ENCODE results near the gene ZNF746. TPM values are rescaled to one million over a fixed set of nuclear protein-coding genes. Genes with fewer than 3 reads are reported as not detected.

The ZNF746 gene
- total and polyA plus RNA-seq, 10 of the 15 experiments (the other 5 are each of a cell fraction or from before 2014, with no cell fraction given): 1.2 to 19.0 (median 6.3) TPM

- TF ChIP-seq SIX5 (IDR thresholded peaks at IDR 0.05; ENCODE audit: low read depth, low read length, severe bottlenecking) (no peak), HDAC6 (IDR thresholded peaks at IDR 0.05; ENCODE audit: unreplicated experiment) (no peak), NR2C1 (IDR thresholded peaks at IDR 0.05) (peak; percentile 88), NR2F1 (conservative IDR thresholded peaks at IDR 0.05) (peak; percentile 98), EGR1 (IDR thresholded peaks at IDR 0.05; ENCODE audit: borderline replicate concordance in 1 of 2, low read depth in 2 of 2, low read length in 2 of 2) (no peak), CHD2 (IDR thresholded peaks at IDR 0.05; ENCODE audit: borderline replicate concordance, low read depth, low read length) (no peak), NFIC (IDR thresholded peaks at IDR 0.05; ENCODE audit: low read depth, low read length) (no peak), BMI1 (IDR thresholded peaks at IDR 0.05; ENCODE audit: borderline replicate concordance) (no peak), RAD21 (IDR thresholded peaks at IDR 0.05; ENCODE audit: insufficient read depth, low read depth, low read length) (peak; percentile 59), JUNB (IDR thresholded peaks at IDR 0.05) (no peak), SIN3A (IDR thresholded peaks at IDR 0.05; ENCODE audit: low read depth, low read length) (0 out of 2 replicates have a peak, but pooled peaks have one; percentile 36), FOXK2 (IDR thresholded peaks at IDR 0.05) (no peak), TCF12 (IDR thresholded peaks at IDR 0.05; ENCODE audit: low read depth, low read length) (0 out of 2 replicates have a peak, but pooled peaks have one; percentile 25), CBX3 (IDR thresholded peaks at IDR 0.05; ENCODE audit: borderline replicate concordance, low read depth) (no peak), PAX5 (IDR thresholded peaks at IDR 0.05; ENCODE audit: borderline replicate concordance, low read depth, low read length) (no peak), RB1 (IDR thresholded peaks at IDR 0.05; ENCODE audit: borderline replicate concordance) (no peak), RBBP5 (conservative IDR thresholded peaks at IDR 0.05) (no peak), YBX1 (IDR thresholded peaks at IDR 0.05) (no peak), ATF3 (IDR thresholded peaks at IDR 0.05; ENCODE audit: borderline replicate concordance, extremely low read depth, low read depth, low read length) (no peak), SUPT20H (IDR thresholded peaks at IDR 0.05; ENCODE audit: borderline replicate concordance, control insufficient read depth, low read depth, low read length) (no peak), POU2F2 (IDR thresholded peaks at IDR 0.05; ENCODE audit: borderline replicate concordance, low read depth, low read length) (0 out of 3 replicates have a peak, but pooled peaks have one; percentile 38), CHD1 (IDR thresholded peaks at IDR 0.05; ENCODE audit: low read depth, low read length) (no peak), SMC3 (IDR thresholded peaks at IDR 0.05; ENCODE audit: borderline replicate concordance, low read length) (peak; percentile 37; the same call in 1 of the 2 replicates), MLLT1 (IDR thresholded peaks at IDR 0.05) (no peak)
- TF ChIP-seq, protein P1, sequence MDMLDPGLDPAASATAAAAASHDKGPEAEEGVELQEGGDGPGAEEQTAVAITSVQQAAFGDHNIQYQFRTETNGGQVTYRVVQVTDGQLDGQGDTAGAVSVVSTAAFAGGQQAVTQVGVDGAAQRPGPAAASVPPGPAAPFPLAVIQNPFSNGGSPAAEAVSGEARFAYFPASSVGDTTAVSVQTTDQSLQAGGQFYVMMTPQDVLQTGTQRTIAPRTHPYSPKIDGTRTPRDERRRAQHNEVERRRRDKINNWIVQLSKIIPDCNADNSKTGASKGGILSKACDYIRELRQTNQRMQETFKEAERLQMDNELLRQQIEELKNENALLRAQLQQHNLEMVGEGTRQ (IDR thresholded peaks at IDR 0.05; ENCODE audit: borderline replicate concordance, low read depth, low read length): no peak
- TF ChIP-seq, protein P2, sequence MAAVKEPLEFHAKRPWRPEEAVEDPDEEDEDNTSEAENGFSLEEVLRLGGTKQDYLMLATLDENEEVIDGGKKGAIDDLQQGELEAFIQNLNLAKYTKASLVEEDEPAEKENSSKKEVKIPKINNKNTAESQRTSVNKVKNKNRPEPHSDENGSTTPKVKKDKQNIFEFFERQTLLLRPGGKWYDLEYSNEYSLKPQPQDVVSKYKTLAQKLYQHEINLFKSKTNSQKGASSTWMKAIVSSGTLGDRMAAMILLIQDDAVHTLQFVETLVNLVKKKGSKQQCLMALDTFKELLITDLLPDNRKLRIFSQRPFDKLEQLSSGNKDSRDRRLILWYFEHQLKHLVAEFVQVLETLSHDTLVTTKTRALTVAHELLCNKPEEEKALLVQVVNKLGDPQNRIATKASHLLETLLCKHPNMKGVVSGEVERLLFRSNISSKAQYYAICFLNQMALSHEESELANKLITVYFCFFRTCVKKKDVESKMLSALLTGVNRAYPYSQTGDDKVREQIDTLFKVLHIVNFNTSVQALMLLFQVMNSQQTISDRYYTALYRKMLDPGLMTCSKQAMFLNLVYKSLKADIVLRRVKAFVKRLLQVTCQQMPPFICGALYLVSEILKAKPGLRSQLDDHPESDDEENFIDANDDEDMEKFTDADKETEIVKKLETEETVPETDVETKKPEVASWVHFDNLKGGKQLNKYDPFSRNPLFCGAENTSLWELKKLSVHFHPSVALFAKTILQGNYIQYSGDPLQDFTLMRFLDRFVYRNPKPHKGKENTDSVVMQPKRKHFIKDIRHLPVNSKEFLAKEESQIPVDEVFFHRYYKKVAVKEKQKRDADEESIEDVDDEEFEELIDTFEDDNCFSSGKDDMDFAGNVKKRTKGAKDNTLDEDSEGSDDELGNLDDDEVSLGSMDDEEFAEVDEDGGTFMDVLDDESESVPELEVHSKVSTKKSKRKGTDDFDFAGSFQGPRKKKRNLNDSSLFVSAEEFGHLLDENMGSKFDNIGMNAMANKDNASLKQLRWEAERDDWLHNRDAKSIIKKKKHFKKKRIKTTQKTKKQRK (IDR thresholded peaks at IDR 0.05; ENCODE audit: low read depth, low read length): no peak
Observed at GRCh38 chr7:149497467-149498261, at the start of gene ZNF746 (continued).
